ENCODE data around the gene PRKCE.
"Not testable (repeated sequence)": the region's sequence is repeated elsewhere in the genome, so short reads cannot be mapped to it uniquely, and the experiment has no call there.

The PRKCE gene

DNA sequence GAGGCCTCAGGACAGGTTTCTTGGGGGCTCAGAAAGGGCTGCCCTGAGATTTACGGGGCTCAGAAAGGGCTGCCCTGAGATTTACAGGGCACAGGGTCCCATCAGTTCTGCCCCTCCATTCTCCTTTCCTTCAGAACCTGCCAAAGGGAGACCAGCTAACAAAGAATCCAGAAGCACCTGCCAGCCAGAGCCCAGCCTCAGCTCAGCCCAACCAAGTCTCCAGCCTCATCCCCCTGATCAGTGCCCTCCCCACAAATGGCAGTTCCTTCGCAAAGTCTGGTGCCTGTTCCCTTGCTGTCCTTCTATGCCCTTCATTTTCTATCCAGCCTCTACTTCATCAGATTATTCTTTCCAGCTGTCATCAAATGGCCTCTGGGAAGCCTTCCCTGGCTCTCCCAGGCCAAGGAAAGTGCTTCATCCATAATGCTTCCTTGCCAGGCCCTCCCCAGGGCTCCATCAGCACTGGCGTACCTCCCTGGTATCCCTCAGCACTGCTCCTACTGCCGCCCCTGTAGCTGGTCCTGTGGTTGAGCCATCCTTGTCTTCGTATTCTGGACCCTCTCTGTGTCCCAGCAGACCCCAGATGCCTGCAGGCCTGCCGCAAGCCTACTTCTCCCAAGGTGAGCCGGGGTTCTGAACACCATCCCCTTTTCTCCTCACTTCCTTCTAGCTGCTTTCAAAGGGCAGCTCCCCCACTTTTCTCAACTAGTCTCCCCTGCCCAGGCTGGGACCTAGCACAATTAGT, 549.6 kb downstream of the PRKCE start:
- Histone ChIP-seq H4K91ac (ENCODE audit: low read length) (no peak overlapping the region), H3K4me1 (ENCODE audit: control insufficient read depth, insufficient read depth, low read depth, low read length) (peaks cover 6% of the 10 kb centered on the region), H2BK15ac (ENCODE audit: low read depth, poor library complexity, severe bottlenecking) (peak overlapping the region; percentile 30), H3K27me3 (ENCODE audit: control insufficient read depth in 1 of 2, insufficient read depth in 1 of 2, low read length in 2 of 2) (no peaks in the 10 kb centered on the region), H2BK5ac (ENCODE audit: low read depth, low read length, poor library complexity, severe bottlenecking) (no peak overlapping the region), H3K36me3 (ENCODE audit: control insufficient read depth in 1 of 2, insufficient read depth in 2 of 2, low read depth in 1 of 2, low read length in 2 of 2) (no peaks in the 10 kb centered on the region), H2AK5ac (ENCODE audit: low read length, severe bottlenecking) (no peak overlapping the region), H3K23ac (ENCODE audit: low read length in 2 of 2) (no peak overlapping the region), H3K4ac (ENCODE audit: low read depth in 1 of 2, low read length in 2 of 2) (peak overlapping the region in 1 of 2 experiments; percentile 40), H3K4me2 (ENCODE audit: low read length, poor library complexity, severe bottlenecking) (no peak overlapping the region), H3K18ac (ENCODE audit: low read depth in 1 of 2, low read length in 2 of 2) (no peak overlapping the region), H2BK120ac (ENCODE audit: low read depth, low read length) (no peak overlapping the region), H3K27ac (ENCODE audit: low read length, poor library complexity, severe bottlenecking) (no peak overlapping the region), H3K4me3 (ENCODE audit: insufficient read depth in 1 of 2, low read depth in 1 of 2, low read length in 2 of 2) (no peak overlapping the region), H3K79me1 (replicated peaks; ENCODE audit: low read length, poor library complexity, severe bottlenecking) (no peaks in the 10 kb centered on the region), H2AFZ (ENCODE audit: low read depth, low read length) (no peak overlapping the region), H3K14ac (ENCODE audit: low read length in 2 of 2) (no peak overlapping the region), H2BK12ac (ENCODE audit: low read length in 2 of 2) (peak overlapping the region; percentile 0 to 38), H4K8ac (ENCODE audit: low read length) (peak overlapping the region; percentile 40), H3K9me3 (ENCODE audit: control insufficient read depth, low read length) (no peaks in the 10 kb centered on the region), H3K9ac (ENCODE audit: low read length) (no peak overlapping the region)
- 89% methylated on average over 7 of the region's 7 CpGs for WGBS
- no peak for DNase-seq

GRCh38 chr2:46202453-46202852, 551.0 kb downstream of the PRKCE start:
- no peak overlapping the region for H3K23ac ChIP-seq (ENCODE audit: low read length in 2 of 2)
- no peak overlapping the region for H2BK15ac ChIP-seq (ENCODE audit: low read depth, poor library complexity, severe bottlenecking)
- no peak overlapping the region for H2AK5ac ChIP-seq (ENCODE audit: low read length, severe bottlenecking)
- no peak overlapping the region for H2BK120ac ChIP-seq (ENCODE audit: low read depth, low read length)
- no peak overlapping the region for H2AFZ ChIP-seq (ENCODE audit: low read depth, low read length)
- no peaks in the 10 kb centered on the region for H3K36me3 ChIP-seq (ENCODE audit: control insufficient read depth in 1 of 2, insufficient read depth in 2 of 2, low read depth in 1 of 2, low read length in 2 of 2)
- no peaks in the 10 kb centered on the region for H3K27me3 ChIP-seq (ENCODE audit: control insufficient read depth in 1 of 2, insufficient read depth in 1 of 2, low read length in 2 of 2)
- no peak overlapping the region for H4K91ac ChIP-seq (ENCODE audit: low read length)
- no peaks in the 10 kb centered on the region for H3K9me3 ChIP-seq (ENCODE audit: control insufficient read depth, low read length)
- no peak overlapping the region for H2BK5ac ChIP-seq (ENCODE audit: low read depth, low read length, poor library complexity, severe bottlenecking)
- no peak overlapping the region for H3K4ac ChIP-seq (ENCODE audit: low read depth in 1 of 2, low read length in 2 of 2)
- H3K4me1 ChIP-seq (ENCODE audit: control insufficient read depth, insufficient read depth, low read depth, low read length) = peaks cover 3% of the 10 kb centered on the region
- DNase-seq = no peak
- H3K4me3 ChIP-seq (ENCODE audit: insufficient read depth in 1 of 2, low read depth in 1 of 2, low read length in 2 of 2) = no peak overlapping the region
- no peak overlapping the region for H3K14ac ChIP-seq (ENCODE audit: low read length in 2 of 2)
- no peaks in the 10 kb centered on the region for H3K79me1 ChIP-seq (replicated peaks; ENCODE audit: low read length, poor library complexity, severe bottlenecking)
- no peak overlapping the region for H4K8ac ChIP-seq (ENCODE audit: low read length)
- H3K27ac ChIP-seq (ENCODE audit: low read length, poor library complexity, severe bottlenecking) = no peak overlapping the region
- no peak overlapping the region for H2BK12ac ChIP-seq (ENCODE audit: low read length in 2 of 2)
- no peak overlapping the region for H3K18ac ChIP-seq (ENCODE audit: low read depth in 1 of 2, low read length in 2 of 2)
- 87% methylated on average over 1 of the region's 1 CpG for WGBS
- H3K4me2 ChIP-seq (ENCODE audit: low read length, poor library complexity, severe bottlenecking) = no peak overlapping the region
- H3K9ac ChIP-seq (ENCODE audit: low read length) = no peak overlapping the region

DNA sequence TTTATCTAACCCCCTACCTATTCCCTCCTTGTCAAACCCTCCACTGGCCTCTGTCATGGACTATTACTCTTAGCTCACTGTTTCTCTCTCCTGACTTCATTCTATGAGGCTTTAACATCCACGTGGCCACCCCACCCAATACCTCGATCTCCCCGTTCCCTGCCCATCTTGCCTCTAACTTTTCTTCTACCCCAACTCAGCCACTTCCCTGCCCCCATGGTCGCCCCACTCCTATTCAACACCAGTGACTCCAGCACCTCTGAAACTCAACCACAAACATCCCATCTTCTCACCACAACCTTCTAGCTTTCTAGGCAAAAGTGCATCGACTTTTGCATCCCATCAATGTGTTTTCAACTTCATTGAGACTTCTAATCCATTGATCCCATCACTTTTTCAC, 551.5 kb downstream of the PRKCE start:
- H3K4me2 ChIP-seq (ENCODE audit: low read length, poor library complexity, severe bottlenecking) = no peak overlapping the region
- no peak overlapping the region for H3K23ac ChIP-seq (ENCODE audit: low read length in 2 of 2)
- H3K27ac ChIP-seq (ENCODE audit: low read length, poor library complexity, severe bottlenecking) = no peak overlapping the region
- H2BK15ac ChIP-seq (ENCODE audit: low read depth, poor library complexity, severe bottlenecking) = no peak overlapping the region
- H3K27me3 ChIP-seq (ENCODE audit: control insufficient read depth in 1 of 2, insufficient read depth in 1 of 2, low read length in 2 of 2) = no peaks in the 10 kb centered on the region
- no peak overlapping the region for H2AFZ ChIP-seq (ENCODE audit: low read depth, low read length)
- H2AK5ac ChIP-seq (ENCODE audit: low read length, severe bottlenecking) = no peak overlapping the region
- no peak overlapping the region for H4K91ac ChIP-seq (ENCODE audit: low read length)
- H3K36me3 ChIP-seq (ENCODE audit: control insufficient read depth in 1 of 2, insufficient read depth in 2 of 2, low read depth in 1 of 2, low read length in 2 of 2) = no peaks in the 10 kb centered on the region
- WGBS = 95% methylated on average over 5 of the region's 5 CpGs
- H3K4me3 ChIP-seq (ENCODE audit: insufficient read depth in 1 of 2, low read depth in 1 of 2, low read length in 2 of 2) = no peak overlapping the region
- no peak overlapping the region for H2BK5ac ChIP-seq (ENCODE audit: low read depth, low read length, poor library complexity, severe bottlenecking)
- no peak for DNase-seq
- no peak overlapping the region for H2BK12ac ChIP-seq (ENCODE audit: low read length in 2 of 2)
- no peak overlapping the region for H2BK120ac ChIP-seq (ENCODE audit: low read depth, low read length)
- no peak overlapping the region for H3K4ac ChIP-seq (ENCODE audit: low read depth in 1 of 2, low read length in 2 of 2)
- H3K9me3 ChIP-seq (ENCODE audit: control insufficient read depth, low read length) = no peaks in the 10 kb centered on the region
- no peaks in the 10 kb centered on the region for H3K79me1 ChIP-seq (replicated peaks; ENCODE audit: low read length, poor library complexity, severe bottlenecking)
- H3K4me1 ChIP-seq (ENCODE audit: control insufficient read depth, insufficient read depth, low read depth, low read length) = peaks cover 2% of the 10 kb centered on the region
- no peak overlapping the region for H3K9ac ChIP-seq (ENCODE audit: low read length)
- H3K14ac ChIP-seq (ENCODE audit: low read length in 2 of 2) = no peak overlapping the region
- H3K18ac ChIP-seq (ENCODE audit: low read depth in 1 of 2, low read length in 2 of 2) = no peak overlapping the region
- no peak overlapping the region for H4K8ac ChIP-seq (ENCODE audit: low read length)

GRCh38 chr2:46203636-46204035, 552.2 kb downstream of the PRKCE start:
- H3K23ac ChIP-seq (ENCODE audit: low read length in 2 of 2); H3K79me1 ChIP-seq (replicated peaks; ENCODE audit: low read length, poor library complexity, severe bottlenecking); H4K91ac ChIP-seq (ENCODE audit: low read length); H3K4me1 ChIP-seq (ENCODE audit: control insufficient read depth, insufficient read depth, low read depth, low read length); H2BK12ac ChIP-seq (ENCODE audit: low read length in 2 of 2); H3K27ac ChIP-seq (ENCODE audit: low read length, poor library complexity, severe bottlenecking); H2BK15ac ChIP-seq (ENCODE audit: low read depth, poor library complexity, severe bottlenecking); H3K4ac ChIP-seq (ENCODE audit: low read depth in 1 of 2, low read length in 2 of 2); H3K9me3 ChIP-seq (ENCODE audit: control insufficient read depth, low read length); H2BK120ac ChIP-seq (ENCODE audit: low read depth, low read length); H3K9ac ChIP-seq (ENCODE audit: low read length); H3K14ac ChIP-seq (ENCODE audit: low read length in 2 of 2); H2AFZ ChIP-seq (ENCODE audit: low read depth, low read length); H2AK5ac ChIP-seq (ENCODE audit: low read length, severe bottlenecking); H3K4me3 ChIP-seq (ENCODE audit: insufficient read depth in 1 of 2, low read depth in 1 of 2, low read length in 2 of 2); H3K27me3 ChIP-seq (ENCODE audit: control insufficient read depth in 1 of 2, insufficient read depth in 1 of 2, low read length in 2 of 2); H3K18ac ChIP-seq (ENCODE audit: low read depth in 1 of 2, low read length in 2 of 2); H2BK5ac ChIP-seq (ENCODE audit: low read depth, low read length, poor library complexity, severe bottlenecking); H3K4me2 ChIP-seq (ENCODE audit: low read length, poor library complexity, severe bottlenecking); H4K8ac ChIP-seq (ENCODE audit: low read length); H3K36me3 ChIP-seq (ENCODE audit: control insufficient read depth in 1 of 2, insufficient read depth in 2 of 2, low read depth in 1 of 2, low read length in 2 of 2); DNase-seq: not testable (repeated sequence)
- WGBS = 90% methylated on average over 11 of the region's 11 CpGs

Data from mesenchymal stem cell (in vitro differentiated cells and primary cell).